ENCODE results near the gene ANTXR2.

Gene ANTXR2

GRCh38 chr4:80062527-80062926, 10.5 kb downstream of the ANTXR2 start:
- Mint-ChIP-seq H3K36me3 (peaks cover 53% of the 10 kb centered on the region), H3K4me3 (no peak overlapping the region), H3K9me3 (no peaks in the 10 kb centered on the region), H3K4me1 (peaks cover 39% of the 10 kb centered on the region), H3K27ac (peak overlapping the region; percentile 68)
- no peak for DNase-seq (ENCODE audit: low spot score in 2 of 2)
- peak; percentile 82 for ATAC-seq

DNA sequence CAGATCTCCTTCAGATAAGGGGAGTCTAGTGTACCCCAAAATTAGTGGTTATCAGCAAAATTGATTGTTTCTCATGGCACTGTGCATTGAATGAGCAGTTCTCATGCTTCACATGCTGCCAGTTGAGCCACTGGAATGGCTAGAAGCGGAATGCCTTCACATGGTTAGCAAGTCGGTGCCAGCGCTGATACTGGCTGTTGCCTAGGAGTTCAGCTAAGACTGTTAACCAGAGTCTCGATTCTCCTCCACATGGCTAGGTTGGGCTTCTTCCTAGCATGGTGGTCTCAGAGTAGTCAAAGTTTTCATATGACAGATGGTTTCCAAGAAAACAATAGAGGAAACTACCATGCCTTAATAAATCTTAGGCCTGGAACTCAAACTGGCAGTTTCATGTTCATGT, 12.2 kb downstream of the ANTXR2 start:
- no peak overlapping the region for H3K4me3 Mint-ChIP-seq
- peaks cover 46% of the 10 kb centered on the region for H3K36me3 Mint-ChIP-seq
- no peak overlapping the region for H3K27ac Mint-ChIP-seq
- H3K4me1 Mint-ChIP-seq, result peaks cover 36% of the 10 kb centered on the region
- ATAC-seq (no peak), DNase-seq (ENCODE audit: low spot score in 2 of 2) (no peak)
- H3K9me3 Mint-ChIP-seq, result no peaks in the 10 kb centered on the region

DNA sequence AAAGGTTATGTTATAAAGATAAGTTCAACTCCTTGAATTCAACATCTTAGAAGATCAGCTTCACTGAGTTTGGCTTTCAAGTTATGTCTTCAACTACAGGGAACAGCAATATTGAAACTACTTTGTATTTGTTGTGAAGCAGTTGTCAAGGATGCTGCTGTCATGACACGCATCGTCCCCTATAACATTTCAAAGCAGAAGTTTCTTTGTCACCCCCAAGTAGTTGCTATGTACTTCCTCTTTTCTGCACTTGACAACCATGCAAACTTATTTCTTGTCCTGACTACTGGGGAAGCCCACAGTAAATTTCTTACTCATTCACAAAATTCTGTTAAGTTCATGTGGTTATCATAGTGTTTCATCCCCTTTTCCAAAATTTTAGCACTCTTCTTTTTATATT, 14.3 kb downstream of the ANTXR2 start:
- peaks cover 37% of the 10 kb centered on the region for H3K4me1 Mint-ChIP-seq
- H3K9me3 Mint-ChIP-seq, result no peaks in the 10 kb centered on the region
- peak overlapping the region; percentile 60 for H3K4me3 Mint-ChIP-seq
- H3K27ac Mint-ChIP-seq, result peak overlapping the region; percentile 97
- DNase-seq (ENCODE audit: low spot score in 2 of 2) (no peak), ATAC-seq (peak; percentile 96)
- peaks cover 50% of the 10 kb centered on the region for H3K36me3 Mint-ChIP-seq

GRCh38 chr4:80054375-80054774, 18.7 kb downstream of the ANTXR2 start:
- Mint-ChIP-seq H3K9me3 (no peaks in the 10 kb centered on the region), H3K36me3 (peaks cover 80% of the 10 kb centered on the region), H3K4me3 (no peak overlapping the region), H3K27ac (no peak overlapping the region), H3K4me1 (peaks cover 31% of the 10 kb centered on the region)
- DNase-seq (ENCODE audit: low spot score in 2 of 2), result no peak
- no peak for ATAC-seq

DNA sequence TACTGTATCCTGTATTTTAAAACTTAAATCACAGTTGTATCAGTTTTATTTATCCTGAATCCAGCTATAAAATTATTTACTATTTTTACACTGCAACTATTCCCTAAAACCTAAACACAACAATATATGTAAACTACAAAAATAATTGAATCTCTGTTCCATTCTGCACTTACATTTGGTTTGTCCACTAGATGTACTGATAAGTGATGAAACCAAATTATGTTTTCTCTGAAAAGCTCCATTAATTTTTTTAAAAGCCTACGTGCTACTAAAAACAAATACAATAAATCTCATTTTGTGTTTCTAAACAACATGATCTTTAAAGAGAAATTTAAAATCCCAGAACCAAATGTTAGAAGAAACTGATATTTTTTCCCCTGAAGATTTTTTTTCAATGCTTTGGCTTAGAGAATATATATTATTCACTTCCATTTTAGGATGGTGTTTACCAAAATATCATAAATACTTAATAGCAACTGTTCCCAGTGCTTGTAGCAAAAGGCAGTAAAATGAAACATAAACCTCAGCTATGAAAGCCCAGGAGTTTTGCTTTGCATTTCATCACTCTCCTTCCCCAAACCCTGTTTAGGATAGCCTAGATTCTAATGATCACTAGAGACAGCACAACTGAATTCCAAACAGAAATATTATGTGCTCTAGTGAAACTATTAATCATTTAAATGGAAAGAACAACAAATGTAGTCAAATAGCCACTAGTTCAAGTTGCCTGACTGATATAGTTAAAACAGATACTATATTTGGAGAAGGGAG, 19.7 kb downstream of the ANTXR2 start:
- no peak for DNase-seq (ENCODE audit: low spot score in 2 of 2)
- H3K4me3 Mint-ChIP-seq, result no peak overlapping the region
- H3K27ac Mint-ChIP-seq, result no peak overlapping the region
- ATAC-seq, result no peak
- no peaks in the 10 kb centered on the region for H3K9me3 Mint-ChIP-seq
- H3K4me1 Mint-ChIP-seq, result peaks cover 33% of the 10 kb centered on the region
- peaks cover 88% of the 10 kb centered on the region for H3K36me3 Mint-ChIP-seq

DNA sequence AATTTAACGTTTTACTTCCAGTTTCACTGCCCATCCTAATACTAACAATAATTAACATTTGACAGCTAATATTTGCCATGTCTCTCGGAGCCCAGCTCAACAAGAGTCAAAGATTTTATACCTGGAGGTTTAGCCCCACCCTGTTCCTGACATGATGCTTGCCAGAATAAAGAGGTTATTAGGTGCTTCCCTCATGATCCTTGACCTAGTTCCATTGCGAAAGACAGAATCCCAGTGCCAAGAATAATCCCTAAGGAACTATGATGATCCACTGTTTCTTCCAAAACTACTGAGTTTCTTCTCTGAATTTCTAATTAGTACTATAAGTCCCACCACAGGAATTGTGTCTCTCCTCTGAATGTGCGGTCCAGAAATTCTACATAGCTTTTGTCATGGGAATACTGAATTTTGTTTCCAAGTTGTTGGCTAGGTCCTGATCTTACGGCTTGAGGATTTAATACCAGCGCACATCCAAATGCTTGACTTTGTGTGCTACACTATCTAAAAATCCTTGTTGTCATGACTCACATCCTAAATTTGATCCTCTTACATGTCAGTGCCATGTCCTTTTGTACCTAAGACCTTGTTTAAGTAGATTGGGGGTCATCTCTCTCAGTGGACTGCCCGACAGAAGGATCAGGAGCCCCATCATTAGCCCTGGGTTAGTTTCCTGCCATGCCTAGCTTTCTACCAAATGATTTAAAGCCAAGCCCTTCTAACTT, 23.1 kb downstream of the ANTXR2 start:
- DNase-seq (ENCODE audit: low spot score in 2 of 2), result no peak
- ATAC-seq, result no peak
- no peak overlapping the region for H3K4me3 Mint-ChIP-seq
- peaks cover 28% of the 10 kb centered on the region for H3K4me1 Mint-ChIP-seq
- H3K9me3 Mint-ChIP-seq, result no peaks in the 10 kb centered on the region
- peaks cover 79% of the 10 kb centered on the region for H3K36me3 Mint-ChIP-seq
- peak overlapping the region; percentile 2 for H3K27ac Mint-ChIP-seq

GRCh38 chr4:80049402-80049801, 23.6 kb downstream of the ANTXR2 start:
- no peak for ATAC-seq
- H3K27ac Mint-ChIP-seq, result peak overlapping the region; percentile 2
- peaks cover 74% of the 10 kb centered on the region for H3K36me3 Mint-ChIP-seq
- peaks cover 27% of the 10 kb centered on the region for H3K4me1 Mint-ChIP-seq
- no peak for DNase-seq (ENCODE audit: low spot score in 2 of 2)
- no peak overlapping the region for H3K4me3 Mint-ChIP-seq
- H3K9me3 Mint-ChIP-seq, result no peaks in the 10 kb centered on the region

GRCh38 chr4:80045786-80046185, 27.2 kb downstream of the ANTXR2 start:
- Mint-ChIP-seq H3K4me3 (no peak overlapping the region), H3K36me3 (peaks cover 37% of the 10 kb centered on the region), H3K9me3 (no peaks in the 10 kb centered on the region), H3K27ac (no peak overlapping the region), H3K4me1 (peaks cover 13% of the 10 kb centered on the region)
- DNase-seq (ENCODE audit: low spot score in 2 of 2) (no peak), ATAC-seq (no peak)

DNA sequence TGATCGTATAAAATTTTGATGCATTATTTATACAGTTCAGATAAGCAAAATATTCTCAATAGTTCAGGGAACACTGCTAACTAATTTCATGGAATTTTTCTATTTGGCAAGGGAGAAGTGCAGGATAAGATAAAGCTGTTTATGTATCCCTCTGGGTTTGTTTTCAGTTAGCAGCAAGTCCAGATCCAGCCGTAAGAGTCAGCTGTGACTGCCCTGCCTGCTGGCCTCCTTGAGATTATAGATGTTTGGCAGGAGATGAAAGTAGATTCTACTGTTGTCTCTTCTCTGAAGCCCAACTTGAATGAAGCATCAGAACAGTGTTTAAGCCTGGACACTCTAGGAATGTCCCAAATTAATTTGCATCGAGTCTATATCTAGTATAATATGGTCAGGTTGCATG, 29.5 kb downstream of the ANTXR2 start:
- Mint-ChIP-seq H3K4me3 (no peak overlapping the region), H3K9me3 (no peaks in the 10 kb centered on the region), H3K27ac (peak overlapping the region; percentile 17), H3K36me3 (peaks cover 16% of the 10 kb centered on the region), H3K4me1 (no peaks in the 10 kb centered on the region)
- no peak for ATAC-seq
- no peak for DNase-seq (ENCODE audit: low spot score in 2 of 2)

DNA sequence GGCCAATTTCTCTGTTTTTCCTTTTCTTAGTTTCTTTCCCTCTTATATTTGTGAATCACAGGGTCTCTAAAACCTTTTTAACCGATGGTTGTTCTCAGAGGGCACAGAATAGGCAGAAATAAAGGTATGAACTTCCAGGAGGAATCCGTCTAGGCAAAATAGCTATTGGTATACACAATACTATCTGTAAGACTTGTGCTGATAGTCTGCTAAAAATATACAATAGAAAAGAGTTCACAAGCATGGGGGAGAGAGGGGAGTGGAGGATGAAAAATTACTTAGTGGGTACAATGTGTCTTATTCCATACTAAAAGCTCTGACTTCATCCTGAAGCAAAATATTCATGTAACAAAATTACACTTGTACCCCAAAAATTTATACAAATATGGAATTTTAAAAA, 30.2 kb downstream of the ANTXR2 start:
- no peak for DNase-seq (ENCODE audit: low spot score in 2 of 2)
- Mint-ChIP-seq H3K4me3 (no peak overlapping the region), H3K36me3 (peaks cover 13% of the 10 kb centered on the region), H3K4me1 (no peaks in the 10 kb centered on the region), H3K27ac (peak overlapping the region; percentile 16), H3K9me3 (no peaks in the 10 kb centered on the region)
- no peak for ATAC-seq

- Mint-ChIP-seq H3K4me3 (no peak overlapping the region), H3K36me3 (no peaks in the 10 kb centered on the region), H3K4me1 (peaks cover 14% of the 10 kb centered on the region), H3K27ac (peak overlapping the region; percentile 93), H3K9me3 (no peaks in the 10 kb centered on the region)
- DNase-seq (ENCODE audit: low spot score in 2 of 2) (no peak), ATAC-seq (no peak)
Observed at GRCh38 chr4:80037864-80038263, 35.2 kb downstream of the ANTXR2 start.

DNA sequence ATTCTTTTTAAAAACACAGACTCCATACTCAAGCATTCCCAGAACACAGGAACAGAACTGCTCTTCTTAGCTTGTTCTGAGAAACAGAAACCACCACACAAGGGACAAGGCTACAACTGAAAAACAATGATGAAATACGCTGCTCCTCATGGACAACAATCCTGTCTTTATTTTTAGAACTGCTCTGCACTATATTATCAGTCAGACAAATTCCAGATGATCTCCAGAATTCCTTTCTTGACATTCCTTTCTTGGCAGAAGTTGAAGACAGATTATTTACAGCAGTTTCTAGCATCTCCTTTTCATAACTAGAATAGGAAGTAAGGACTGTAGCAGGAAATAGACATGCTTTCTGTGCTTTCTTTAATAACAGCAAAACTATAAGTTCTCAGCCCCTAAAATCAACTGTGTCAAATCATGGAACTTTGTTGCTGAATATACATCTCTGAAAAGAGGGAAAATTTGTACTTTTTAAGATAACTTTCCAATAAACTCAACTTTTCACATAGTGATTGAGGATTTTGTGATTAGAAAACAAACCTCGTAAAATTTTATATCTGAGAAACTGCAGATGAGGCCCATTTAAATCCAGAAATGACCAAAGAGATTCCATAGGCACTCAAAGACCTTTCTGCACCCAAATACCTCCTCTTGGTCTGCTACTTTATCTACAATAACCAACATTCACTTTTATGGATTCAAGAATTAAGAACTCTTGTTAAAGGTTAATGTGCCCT, 35.9 kb downstream of the ANTXR2 start:
- Mint-ChIP-seq H3K36me3 (no peaks in the 10 kb centered on the region), H3K27ac (peak overlapping the region; percentile 93), H3K4me1 (peaks cover 14% of the 10 kb centered on the region), H3K4me3 (peak overlapping the region; percentile 60), H3K9me3 (no peaks in the 10 kb centered on the region)
- DNase-seq (ENCODE audit: low spot score in 2 of 2), result no peak
- peak; percentile 60 for ATAC-seq

- H3K4me1 Mint-ChIP-seq, result peaks cover 14% of the 10 kb centered on the region
- DNase-seq (ENCODE audit: low spot score in 2 of 2), result no peak
- peak overlapping the region; percentile 60 for H3K4me3 Mint-ChIP-seq
- no peaks in the 10 kb centered on the region for H3K36me3 Mint-ChIP-seq
- no peaks in the 10 kb centered on the region for H3K9me3 Mint-ChIP-seq
- no peak for ATAC-seq
- peak overlapping the region; percentile 93 for H3K27ac Mint-ChIP-seq
Observed at GRCh38 chr4:80036306-80036705, 36.7 kb downstream of the ANTXR2 start.

DNA sequence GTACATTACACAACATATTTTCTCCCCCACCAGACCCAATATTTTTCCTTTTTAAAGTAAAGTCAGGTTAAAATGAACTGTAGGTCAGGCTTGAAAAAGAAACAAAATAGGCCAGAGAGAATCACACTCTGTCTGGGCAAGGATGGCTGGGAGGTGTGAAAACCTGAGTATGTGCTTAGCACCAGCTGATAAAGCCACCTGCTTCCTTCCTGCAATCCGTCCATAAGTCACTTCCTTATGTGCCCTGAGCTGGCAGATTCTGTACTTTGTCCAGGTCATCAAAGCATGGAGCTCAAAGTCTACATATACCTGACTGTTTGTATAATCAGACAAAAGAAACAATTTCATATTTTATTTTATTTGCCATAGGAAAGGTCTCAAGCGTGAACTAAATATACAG, 37.7 kb downstream of the ANTXR2 start:
- DNase-seq (ENCODE audit: low spot score in 2 of 2) (no peak), ATAC-seq (peak; percentile 85)
- Mint-ChIP-seq H3K4me1 (peaks cover 14% of the 10 kb centered on the region), H3K36me3 (no peaks in the 10 kb centered on the region), H3K27ac (peak overlapping the region; percentile 83), H3K4me3 (no peak overlapping the region), H3K9me3 (no peaks in the 10 kb centered on the region)

DNA sequence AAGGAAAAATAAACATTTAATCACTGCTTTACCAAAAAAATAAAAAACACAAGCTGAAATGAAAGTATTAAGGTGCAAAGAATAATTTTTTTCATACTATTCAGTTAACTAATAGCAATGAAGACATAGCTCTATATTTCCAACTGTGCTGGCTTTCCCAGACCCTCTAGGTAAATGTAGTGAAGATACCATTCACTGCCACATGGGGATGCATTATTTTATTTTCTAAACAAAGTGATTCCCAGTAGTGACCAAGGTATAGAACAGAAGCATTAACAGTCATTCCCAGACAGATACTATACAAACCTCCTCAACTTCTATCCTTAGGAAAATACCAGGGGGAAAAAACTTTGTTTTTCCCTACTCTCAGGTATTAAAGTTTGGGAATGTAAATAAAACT, 39.4 kb downstream of the ANTXR2 start:
- no peak for ATAC-seq

More for the DNA sequence above, 39.4 kb downstream of the ANTXR2 start:
- no peak overlapping the region for H3K4me3 Mint-ChIP-seq
- no peaks in the 10 kb centered on the region for H3K9me3 Mint-ChIP-seq
- no peak for DNase-seq (ENCODE audit: low spot score in 2 of 2)
- no peaks in the 10 kb centered on the region for H3K36me3 Mint-ChIP-seq
- no peak overlapping the region for H3K27ac Mint-ChIP-seq
- H3K4me1 Mint-ChIP-seq, result peaks cover 14% of the 10 kb centered on the region

All from stimulated activated effector memory CD8-positive, alpha-beta T cell treated with anti-CD3 and anti-CD28 coated beads, Interleukin-12 subunit alpha, Interleukin-12 subunit beta, amount 100 ng/mL, for 72 hours (primary cell).